Right lobe of liver (tissue), 6 donors: Measurements from ENCODE around the gene ZNF282. TPM values are rescaled to one million over a fixed set of nuclear protein-coding genes. Genes with fewer than 3 reads are reported as not detected.

Experiments used
- ATAC-seq, 4 donors: fragments of 200-7000 bp; cut with Tn5 transposase; one replicate each; pipeline ENCODE4 v1.9.1; 2020; ENCODE audit warnings: mild to moderate bottlenecking in 4 of 4, moderate library complexity in 4 of 4
- DNase-seq, 3 donors: peaks; one replicate each; pipeline ENCODE4 v3.0.0-alpha.2; 2020
- H3K27ac ChIP-seq, 3 donors: fragments of 200-600 bp; one replicate each; pipeline ENCODE4 v1.8.0; 2022
- H3K27me3 ChIP-seq, 2 donors: fragments of 200-600 bp; one replicate each; pipeline ENCODE4 v1.8.0; 2022
- H3K36me3 ChIP-seq, 4 donors: fragments of 200-600 bp; sonication (generic) in 1 of 4; one replicate each; pipeline versions ENCODE4 v1.5.1 to v1.8.0; 2017 to 2022; ENCODE audit warnings: control low read depth in 1 of 4
- H3K4me1 ChIP-seq, 4 donors: fragments of 200-600 bp; sonication (generic) in 1 of 4; one replicate each; pipeline versions ENCODE4 v1.5.1 to v1.8.0; 2017 to 2022; ENCODE audit warnings: control low read depth in 1 of 4
- H3K4me3 ChIP-seq, 3 donors: fragments of 200-600 bp; one replicate each; pipeline ENCODE4 v1.8.0; 2022
- H3K9me3 ChIP-seq, 4 donors: fragments of 200-600 bp; sonication (generic) in 1 of 4; one replicate each; pipeline versions ENCODE4 v1.5.1 to v1.8.0; 2017 to 2022; ENCODE audit warnings: control low read depth in 1 of 4
- CTCF ChIP-seq, 4 donors: fragments of 200-600 bp in 3 of 4; fragments of 450-650 bp in 1 of 4; IDR thresholded peaks; one replicate each; pipeline versions ENCODE4 v1.5.1 to v1.8.0; 2016 to 2022; ENCODE audit warnings: antibody characterized with exemption in 4 of 4, mild to moderate bottlenecking in 2 of 4
- POLR2A ChIP-seq: fragments of 450-650 bp; IDR thresholded peaks from one replicate; pipeline ENCODE4 v1.6.1; 2017; ENCODE audit warnings: antibody characterized with exemption, mild to moderate bottlenecking
- WGBS: methylation state at CpG from one replicate; pipeline ENCODE4 v1.1.6; 2018; ENCODE audit warnings: low coverage, low lambda C conversion rate; ENCODE audit not compliant: insufficient coverage; ENCODE audit errors: missing lambda C conversion rate; 5-methylcytosine and 5-hydroxymethylcytosine counted together
- intact Hi-C, 2 donors: fragments of 100-400 bp; cut with DNase I; formaldehyde crosslinking; loops; one replicate each; pipeline versions ENCODE4 v1.11.2 to v1.14.1; 2022
- total RNA-seq, 6 experiments: library from RNA; depleted of rRNA in 2 of 6; stranded (reverse); fragments of >200 nt in 2 of 6; fragmentation: NEBNext Ultra II Directional in 3 of 6; extraction: Animal tissue kit (Norgen Biotek cat#: 25700) in 3 of 6; gene quantifications; one replicate each; pipeline versions ENCODE4 v1.1.0 to v1.2.4, GENCODE V29; 2016 to 2023
- donor health status: DM: no; HTN: yes; CAD: no.
- donor health status: DM: no; HTN: no; CAD: no.
- donor health status: DM: no; HTN: no; CAD: no.
- donor health status: DM: no; HTN: yes; CAD: no.
- donor health status: DM: no; HTN: yes; CAD: no.

Gene ZNF282
- total RNA-seq, 6 experiments from 2014 or later, result 7.1 to 13.2 (median 10.0) TPM

- Histone ChIP-seq H3K9me3 (no peaks in the 10 kb centered on the region), H3K36me3 (peaks cover 0 to 23% (median 7%) of the 10 kb centered on the region in 4 donors), H3K27ac (no peak overlapping the region), H3K4me1 (no peaks in the 10 kb centered on the region), H3K27me3 (no peaks in the 10 kb centered on the region), H3K4me3 (no peak overlapping the region)
- ATAC-seq (no peak), DNase-seq (no peak)
- intact Hi-C loops, result no loop called here
- TF ChIP-seq CTCF (IDR thresholded peaks at IDR 0.05) (no peak), POLR2A (no peak)
- WGBS, result 63% methylated on average over 5 of the region's 5 CpGs
These were observed 34.0 kb upstream of the ZNF282 start for GRCh38 chr7:149161241-149161848.

GRCh38 chr7:149166142-149166541, 29.2 kb upstream of the ZNF282 start:
- Histone ChIP-seq H3K4me1 (no peaks in the 10 kb centered on the region), H3K4me3 (no peak overlapping the region), H3K27me3 (no peaks in the 10 kb centered on the region), H3K27ac (no peak overlapping the region), H3K9me3 (no peaks in the 10 kb centered on the region), H3K36me3 (peaks cover 0 to 62% (median 21%) of the 10 kb centered on the region in 4 donors)
- 60% methylated on average over 1 of the region's 1 CpG for WGBS
- no peak for ATAC-seq
- intact Hi-C loops, result no loop called here
- TF ChIP-seq POLR2A (no peak), CTCF (IDR thresholded peaks at IDR 0.05) (no peak)
- no peak for DNase-seq

GRCh38 chr7:149166630-149167352, 28.6 kb upstream of the ZNF282 start:
- Histone ChIP-seq H3K36me3 (peaks cover 0 to 63% (median 21%) of the 10 kb centered on the region in 4 donors), H3K27me3 (no peaks in the 10 kb centered on the region), H3K4me3 (no peak overlapping the region), H3K9me3 (no peaks in the 10 kb centered on the region), H3K4me1 (no peaks in the 10 kb centered on the region), H3K27ac (no peak overlapping the region)
- no peak for ATAC-seq
- no peak for TF ChIP-seq POLR2A
- no peak for TF ChIP-seq CTCF (IDR thresholded peaks at IDR 0.05)
- no peak for DNase-seq
- intact Hi-C loops, result no loop called here

GRCh38 chr7:149171892-149172533, 23.3 kb upstream of the ZNF282 start:
- ATAC-seq (no peak), DNase-seq (no peak)
- no peak overlapping the region for H3K4me3 ChIP-seq
- H3K4me1 ChIP-seq, result no peaks in the 10 kb centered on the region
- WGBS, result 77% methylated on average over 9 of the region's 9 CpGs
- H3K27me3 ChIP-seq, result no peaks in the 10 kb centered on the region
- peaks cover 0 to 63% (median 19%) of the 10 kb centered on the region in 4 donors for H3K36me3 ChIP-seq
- H3K9me3 ChIP-seq, result no peaks in the 10 kb centered on the region
- H3K27ac ChIP-seq, result no peak overlapping the region
- TF ChIP-seq POLR2A, result no peak
- TF ChIP-seq CTCF (IDR thresholded peaks at IDR 0.05), result no peak
- intact Hi-C loops, result no loop called here
